HEK293T (cell line): ENCODE results near the gene CDH15.

Experiments
- CTCF ChIA-PET: fragments of 350-600 bp; formaldehyde crosslinking; extraction: SDS; loops from one replicate; lab custom pipeline; 2021; ENCODE audit warnings: antibody characterized with exemption, inconsistent platforms; lab: Yijun Ruan, JAX
- POLR2A ChIA-PET: fragments of 350-600 bp; formaldehyde crosslinking; extraction: SDS; loops from one replicate; lab custom pipeline; 2020; ENCODE audit warnings: antibody characterized with exemption, inconsistent platforms; lab: Yijun Ruan, JAX
- DNase-seq: peaks from one replicate; pipeline ENCODE4 v3.0.0; 2012; ENCODE audit warnings: mixed read lengths; ENCODE audit errors: extremely low spot score
- ARNT ChIP-seq: fragments of 450-650 bp; IDR thresholded peaks from 2 replicates; pipeline ENCODE4 v1.6.1; 2017; ENCODE audit warnings: mild to moderate bottlenecking
- BHLHE40 ChIP-seq: fragments of 450-650 bp; IDR thresholded peaks from 2 replicates; pipeline ENCODE4 v1.6.1; 2016; ENCODE audit warnings: mild to moderate bottlenecking, moderate library complexity, borderline replicate concordance
- CTBP1 ChIP-seq: fragments of 450-650 bp; IDR thresholded peaks from 2 replicates; pipeline ENCODE4 v1.6.1; 2016; ENCODE audit warnings: borderline replicate concordance
- ELF4 ChIP-seq: fragments of 450-650 bp; IDR thresholded peaks from 2 replicates; pipeline ENCODE4 v1.6.1; 2017; ENCODE audit warnings: antibody characterized with exemption
- FOXA1 ChIP-seq: fragments of 450-650 bp; IDR thresholded peaks from 2 replicates; pipeline ENCODE4 v1.6.1; 2016; ENCODE audit warnings: mild to moderate bottlenecking
- FOXK2 ChIP-seq: fragments of 450-650 bp; IDR thresholded peaks from 2 replicates; pipeline ENCODE4 v1.6.1; 2016; ENCODE audit warnings: mild to moderate bottlenecking
- FOXM1 ChIP-seq: fragments of 450-650 bp; IDR thresholded peaks from 2 replicates; pipeline ENCODE4 v1.6.1; 2017; ENCODE audit warnings: mild to moderate bottlenecking, borderline replicate concordance
- HDGF ChIP-seq: fragments of 450-650 bp; IDR thresholded peaks from 2 replicates; pipeline ENCODE4 v1.6.1; 2017; ENCODE audit warnings: antibody characterized with exemption, borderline replicate concordance
- L3MBTL2 ChIP-seq: fragments of 450-650 bp; conservative IDR thresholded peaks from 2 replicates; pipeline ENCODE4 v1.6.1; 2016; ENCODE audit warnings: mild to moderate bottlenecking
- LEF1 ChIP-seq: fragments of 450-650 bp; IDR thresholded peaks from 2 replicates; pipeline ENCODE4 v1.6.1; 2017; ENCODE audit warnings: mild to moderate bottlenecking, borderline replicate concordance
- NFRKB ChIP-seq: fragments of 450-650 bp; IDR thresholded peaks from 2 replicates; pipeline ENCODE4 v1.6.1; 2016; ENCODE audit warnings: mild to moderate bottlenecking, moderate library complexity
- SP1 ChIP-seq: fragments of 450-650 bp; IDR thresholded peaks from 2 replicates; pipeline ENCODE4 v1.6.1; 2017
- SUZ12 ChIP-seq: fragments of 450-650 bp; IDR thresholded peaks from 2 replicates; pipeline ENCODE4 v1.6.1; 2016; ENCODE audit warnings: mild to moderate bottlenecking
- TARDBP ChIP-seq: fragments of 450-650 bp; IDR thresholded peaks from 2 replicates; pipeline ENCODE4 v1.6.1; 2016
- ZNF384 ChIP-seq: fragments of 450-650 bp; IDR thresholded peaks from 2 replicates; pipeline ENCODE4 v1.6.1; 2016
- TF ChIP-seq, protein P1 (sequence below): fragments of 450-650 bp; IDR thresholded peaks from 2 replicates; pipeline ENCODE4 v1.6.1; 2016

The CDH15 gene

DNA sequence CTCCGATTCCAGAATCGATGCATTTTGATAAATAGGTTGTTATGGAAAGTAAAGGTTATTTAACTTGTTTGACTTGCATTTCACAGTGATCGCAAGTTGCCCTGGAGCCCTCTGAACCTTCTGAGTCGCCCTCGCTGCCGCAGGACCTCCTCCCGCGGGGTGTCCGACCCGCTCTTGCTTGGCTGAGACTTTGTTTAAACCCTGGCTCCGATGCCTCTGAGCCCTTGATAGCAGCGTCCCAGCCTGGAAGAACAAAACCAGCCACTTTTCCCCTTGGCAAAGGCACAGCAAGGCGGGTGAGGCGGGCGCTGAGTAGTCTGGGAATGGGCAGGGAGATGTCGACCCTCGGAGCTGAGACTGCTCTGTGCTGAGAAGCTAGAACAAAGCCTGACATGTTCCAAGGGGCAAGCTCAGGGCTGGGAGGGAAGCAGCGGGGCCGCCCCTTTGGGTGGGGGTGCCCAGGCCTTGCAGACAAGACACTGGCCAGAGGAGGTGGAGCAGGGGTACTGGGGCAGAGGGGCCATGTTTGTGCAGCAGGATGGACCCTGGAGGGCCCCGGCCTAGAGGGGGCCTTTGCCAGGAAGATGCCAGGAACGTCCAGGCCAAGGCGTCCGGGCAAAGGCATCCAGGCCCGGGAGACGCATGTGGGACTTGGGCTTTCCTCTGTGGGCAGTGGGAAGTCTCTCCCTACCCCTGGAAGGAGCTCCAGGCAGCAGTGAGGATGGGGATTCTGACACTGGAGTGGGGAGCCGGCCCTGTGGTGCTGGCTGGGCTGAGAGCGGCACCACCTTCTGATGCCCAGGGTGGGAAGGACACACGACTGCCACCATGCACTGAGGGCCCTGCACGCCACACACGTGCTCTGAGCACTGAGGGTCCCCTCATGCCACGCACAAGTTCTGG lies 30.3 kb upstream of the CDH15 start:
- DNase-seq = no peak
- POLR2A ChIA-PET = no interaction called here
- CTCF ChIA-PET = no interaction called here
- no peak for TF ChIP-seq HDGF
- no peak for TF ChIP-seq BHLHE40
- no peak for TF ChIP-seq ELF4
- TF ChIP-seq L3MBTL2 = no peak
- no peak for TF ChIP-seq SUZ12
- TF ChIP-seq FOXK2 = no peak
- TF ChIP-seq SP1 = no peak
- no peak for TF ChIP-seq NFRKB
- no peak for TF ChIP-seq ARNT

DNA sequence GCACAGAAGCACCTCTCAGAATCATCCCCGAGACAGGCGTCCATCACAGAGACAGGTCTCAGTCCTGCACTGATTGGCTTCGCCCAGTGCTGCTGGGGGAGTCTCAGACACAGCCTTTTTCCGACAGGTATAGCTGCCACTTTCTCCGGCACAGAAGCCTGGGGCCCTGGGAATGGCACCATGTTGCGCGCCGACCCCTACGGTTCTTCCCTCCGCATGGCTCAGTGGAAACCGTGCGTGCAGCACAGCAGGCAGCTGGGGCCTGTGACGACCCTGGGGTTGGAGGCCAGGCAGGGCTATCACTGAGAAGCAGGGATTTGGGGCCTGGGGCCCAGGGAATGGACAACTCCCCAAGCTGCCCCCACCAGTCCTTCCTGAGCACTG lies 29.7 kb upstream of the CDH15 start:
- CTCF ChIA-PET = no interaction called here
- POLR2A ChIA-PET = no interaction called here
- DNase-seq = no peak

DNA sequence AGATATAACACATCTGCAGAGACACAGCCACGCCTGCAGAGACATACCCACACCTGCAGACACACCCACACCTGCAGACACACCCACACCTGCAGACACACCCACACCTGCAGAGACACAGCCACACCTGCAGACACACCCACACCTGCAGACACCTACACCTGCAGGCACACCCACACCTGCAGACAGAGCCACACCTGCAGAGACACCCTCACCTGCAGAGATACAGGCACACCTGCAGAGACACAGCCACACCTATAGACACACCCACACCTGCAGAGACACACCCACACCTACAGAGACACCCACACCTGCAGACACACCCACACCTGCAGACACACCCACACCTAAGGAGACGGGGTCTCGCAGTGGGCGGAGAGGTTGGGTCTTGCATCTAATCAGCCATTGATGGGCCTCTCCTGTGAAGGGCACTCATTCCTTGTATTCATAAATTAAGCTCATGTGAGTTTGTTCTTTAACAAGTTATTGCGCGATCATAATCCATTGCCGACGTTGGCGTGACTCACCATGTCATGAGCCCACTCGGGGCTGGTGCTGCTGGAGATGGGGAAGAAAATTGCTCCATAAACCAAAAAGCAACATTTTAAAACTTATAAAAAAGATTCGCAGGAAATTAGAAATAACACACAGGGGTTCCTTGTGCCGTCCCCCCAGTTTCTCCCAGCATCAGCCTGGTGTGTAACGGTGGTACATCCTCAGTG lies 28.9 kb upstream of the CDH15 start:
- DNase-seq = no peak
- TF ChIP-seq LEF1 = no peak
- TF ChIP-seq SP1 = no peak
- no peak for TF ChIP-seq TARDBP
- TF ChIP-seq L3MBTL2 = no peak
- TF ChIP-seq, protein P1, sequence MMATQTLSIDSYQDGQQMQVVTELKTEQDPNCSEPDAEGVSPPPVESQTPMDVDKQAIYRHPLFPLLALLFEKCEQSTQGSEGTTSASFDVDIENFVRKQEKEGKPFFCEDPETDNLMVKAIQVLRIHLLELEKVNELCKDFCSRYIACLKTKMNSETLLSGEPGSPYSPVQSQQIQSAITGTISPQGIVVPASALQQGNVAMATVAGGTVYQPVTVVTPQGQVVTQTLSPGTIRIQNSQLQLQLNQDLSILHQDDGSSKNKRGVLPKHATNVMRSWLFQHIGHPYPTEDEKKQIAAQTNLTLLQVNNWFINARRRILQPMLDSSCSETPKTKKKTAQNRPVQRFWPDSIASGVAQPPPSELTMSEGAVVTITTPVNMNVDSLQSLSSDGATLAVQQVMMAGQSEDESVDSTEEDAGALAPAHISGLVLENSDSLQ = no peak
- TF ChIP-seq SUZ12 = no peak
- TF ChIP-seq FOXK2 = no peak
- no peak for TF ChIP-seq ZNF384
- POLR2A ChIA-PET = no interaction called here
- CTCF ChIA-PET = no interaction called here

More for the DNA sequence above, 29.7 kb upstream of the CDH15 start:
- TF ChIP-seq LEF1 (no peak), ARNT (no peak), HDGF (no peak), L3MBTL2 (no peak), CTBP1 (no peak), ZNF384 (no peak), SP1 (no peak), FOXK2 (no peak), ELF4 (no peak), FOXM1 (no peak), NFRKB (no peak), BHLHE40 (no peak), FOXA1 (no peak), SUZ12 (no peak), TARDBP (no peak)
- TF ChIP-seq, protein P1 = no peak

GRCh38 chr16:89143201-89143741 lies 28.3 kb upstream of the CDH15 start:
- no peak for DNase-seq
- TF ChIP-seq TARDBP = no peak
- no peak for TF ChIP-seq HDGF
- TF ChIP-seq ARNT = no peak
- no peak for TF ChIP-seq SUZ12
- no peak for TF ChIP-seq LEF1
- no peak for TF ChIP-seq FOXA1
- TF ChIP-seq L3MBTL2 = no peak
- no peak for TF ChIP-seq BHLHE40
- no peak for TF ChIP-seq CTBP1
- TF ChIP-seq FOXK2 = no peak
- TF ChIP-seq FOXM1 = no peak
- no peak for TF ChIP-seq NFRKB
- no peak for TF ChIP-seq SP1
- TF ChIP-seq ZNF384 = no peak
- TF ChIP-seq, protein P1 = no peak
- no peak for TF ChIP-seq ELF4
- ChIA-PET POLR2A (no interaction called here), CTCF (no interaction called here)

GRCh38 chr16:89143911-89144675 lies 27.5 kb upstream of the CDH15 start:
- no peak for DNase-seq
- TF ChIP-seq SP1 = no peak
- no peak for TF ChIP-seq FOXM1
- no peak for TF ChIP-seq L3MBTL2
- TF ChIP-seq ELF4 = no peak
- TF ChIP-seq FOXK2 = no peak
- TF ChIP-seq TARDBP = no peak
- no peak for TF ChIP-seq FOXA1
- no peak for TF ChIP-seq LEF1
- TF ChIP-seq CTBP1 = no peak
- TF ChIP-seq, protein P1 = no peak
- no peak for TF ChIP-seq ZNF384
- TF ChIP-seq ARNT = no peak
- no peak for TF ChIP-seq BHLHE40
- TF ChIP-seq SUZ12 = no peak
- no peak for TF ChIP-seq NFRKB
- ChIA-PET CTCF (no interaction called here), POLR2A (no interaction called here)
